MCF 10A (cell line): ENCODE results near the gene CCR1. TPM values are rescaled to one million over a fixed set of nuclear protein-coding genes. Genes with fewer than 3 reads are reported as not detected.

ENCODE experiments used
- BruUV-seq: library from RNA; stranded (reverse); fragments of 400-500 nt; replicated peaks from 2 replicates; lab custom pipeline; 2021; lab: Mats Ljungman, UMichigan
- CTCF ChIA-PET: fragments of 300-600 bp; sonication (Branson Sonifier 250); formaldehyde crosslinking; extraction: SDS; loops from one replicate; lab custom pipeline; 2021; ENCODE audit warnings: antibody characterized with exemption, inconsistent platforms; lab: Yijun Ruan, JAX
- POLR2A ChIA-PET: fragments of 300-600, 350-650 bp; sonication (Branson Sonifier 250); formaldehyde crosslinking; extraction: SDS; loops from one replicate; lab custom pipeline; 2020; ENCODE audit warnings: antibody characterized with exemption, inconsistent platforms; lab: Yijun Ruan, JAX
- DNase-seq: peaks from one replicate; pipeline ENCODE4 v3.0.0-alpha.2; 2018; ENCODE audit not compliant: unreplicated experiment
- H3K27ac Mint-ChIP-seq: one replicate; pipeline ENCODE4 v1.8.0; 2022; ENCODE audit warnings: mild to moderate bottlenecking, low read depth, mixed read lengths; ENCODE audit not compliant: unreplicated experiment
- H3K27me3 Mint-ChIP-seq: one replicate; pipeline ENCODE4 v1.8.0; 2022; ENCODE audit warnings: mixed read lengths; ENCODE audit not compliant: insufficient read depth, unreplicated experiment
- H3K36me3 Mint-ChIP-seq: one replicate; pipeline ENCODE4 v1.8.0; 2022; ENCODE audit warnings: mild to moderate bottlenecking, moderate library complexity, mixed read lengths; ENCODE audit not compliant: insufficient read depth, unreplicated experiment
- H3K4me1 Mint-ChIP-seq: one replicate; pipeline ENCODE4 v1.8.0; 2022; ENCODE audit warnings: mixed read lengths; ENCODE audit not compliant: insufficient read depth, unreplicated experiment
- H3K4me3 Mint-ChIP-seq: one replicate; pipeline ENCODE4 v1.8.0; 2022; ENCODE audit warnings: mild to moderate bottlenecking, moderate library complexity, mixed read lengths; ENCODE audit not compliant: unreplicated experiment
- H3K9me3 Mint-ChIP-seq: one replicate; pipeline ENCODE4 v1.8.0; 2022; ENCODE audit warnings: mixed read lengths; ENCODE audit not compliant: unreplicated experiment
- CTCF ChIP-seq: fragments of 200-600 bp; IDR thresholded peaks from one replicate; pipeline ENCODE4 v1.8.0; 2022; ENCODE audit warnings: antibody characterized with exemption, mild to moderate bottlenecking; ENCODE audit not compliant: unreplicated experiment
- intact Hi-C: fragments of 100-400 bp; cut with micrococcal nuclease; formaldehyde crosslinking; loops from 2 replicates; pipeline ENCODE4 v1.14.1; 2022
- total RNA-seq: library from RNA; stranded (reverse); gene quantifications from 2 replicates; pipeline ENCODE4 v1.2.3, GENCODE V29; 2022

CCR1 gene
- total RNA-seq, 1 experiment from 2014 or later: not detected

GRCh38 chr3:46187876-46188275, 20.2 kb downstream of the CCR1 start:
- ChIA-PET CTCF (no interaction called here), POLR2A (interaction anchor here (0.5 to 1.0 kb wide), 3 partner anchors 9 to 191 kb away, joined by 3 read pairs; no protein-coding TSS in a partner anchor)
- Mint-ChIP-seq H3K4me1 (peaks cover 23% of the 10 kb centered on the region), H3K27me3 (no peaks in the 10 kb centered on the region), H3K9me3 (peaks cover under 1% of the 10 kb centered on the region), H3K27ac (no peak overlapping the region), H3K4me3 (no peak overlapping the region), H3K36me3 (no peaks in the 10 kb centered on the region)
- no TSS peak for BruUV-seq
- intact Hi-C loops: no loop called here
- TF ChIP-seq CTCF: no peak
- DNase-seq: peak; percentile 54

- intact Hi-C loops: no loop called here
- no TSS peak for BruUV-seq
- no peak overlapping the region for H3K27ac Mint-ChIP-seq
- no peak overlapping the region for H3K4me3 Mint-ChIP-seq
- H3K9me3 Mint-ChIP-seq: peaks cover 6% of the 10 kb centered on the region
- no peaks in the 10 kb centered on the region for H3K27me3 Mint-ChIP-seq
- H3K36me3 Mint-ChIP-seq: no peaks in the 10 kb centered on the region
- DNase-seq: no peak
- no peak for TF ChIP-seq CTCF
- CTCF ChIA-PET: interaction anchor here (0.6 kb wide), 1 partner anchor 136 kb away, joined by 3 read pairs; no protein-coding TSS in a partner anchor
- H3K4me1 Mint-ChIP-seq: peaks cover 22% of the 10 kb centered on the region
- POLR2A ChIA-PET: interaction anchor here (1.0 kb wide), 1 partner anchor 9 kb away, joined by 3 read pairs; no protein-coding TSS in a partner anchor
These were observed 20.8 kb downstream of the CCR1 start for GRCh38 chr3:46187341-46187700.

- no peak for TF ChIP-seq CTCF
- no peak for DNase-seq
- CTCF ChIA-PET: interaction anchor here (0.6 to 1.3 kb wide), 4 partner anchors 22 to 137 kb away, joined by 3 to 5 read pairs (median 3); partner anchors contain the start of gene CCR1
- Mint-ChIP-seq H3K27ac (no peak overlapping the region), H3K4me3 (no peak overlapping the region), H3K27me3 (no peaks in the 10 kb centered on the region), H3K9me3 (peaks cover 7% of the 10 kb centered on the region), H3K36me3 (no peaks in the 10 kb centered on the region), H3K4me1 (peaks cover 18% of the 10 kb centered on the region)
- intact Hi-C loops: no loop called here
- POLR2A ChIA-PET: interaction anchor here (0.7 to 1.8 kb wide), 6 partner anchors 16 to 800 kb away, joined by 3 to 10 read pairs (median 4); no protein-coding TSS in a partner anchor
- no TSS peak for BruUV-seq
These were observed 21.4 kb downstream of the CCR1 start for GRCh38 chr3:46186471-46187340.

- CTCF ChIA-PET: no interaction called here
- Mint-ChIP-seq H3K9me3 (peaks cover 7% of the 10 kb centered on the region), H3K4me3 (no peak overlapping the region), H3K27ac (peak overlapping the region; percentile 88), H3K36me3 (no peaks in the 10 kb centered on the region), H3K4me1 (peaks cover 17% of the 10 kb centered on the region), H3K27me3 (no peaks in the 10 kb centered on the region)
- POLR2A ChIA-PET: interaction anchor here (0.5 kb wide), 1 partner anchor 596 kb away, joined by 4 read pairs; no protein-coding TSS in a partner anchor
- DNase-seq: peak; percentile 80
- TF ChIP-seq CTCF: no peak
- intact Hi-C loops: no loop called here
- BruUV-seq: no TSS peak
These were observed 23.6 kb downstream of the CCR1 start for GRCh38 chr3:46184469-46184868.
